ENCODE measurements around the gene CDX2. TPM values are rescaled to one million over a fixed set of nuclear protein-coding genes. Genes with fewer than 3 reads are reported as not detected.

Gene CDX2
- total and polyA plus RNA-seq, 4 donors, result not detected

DNA sequence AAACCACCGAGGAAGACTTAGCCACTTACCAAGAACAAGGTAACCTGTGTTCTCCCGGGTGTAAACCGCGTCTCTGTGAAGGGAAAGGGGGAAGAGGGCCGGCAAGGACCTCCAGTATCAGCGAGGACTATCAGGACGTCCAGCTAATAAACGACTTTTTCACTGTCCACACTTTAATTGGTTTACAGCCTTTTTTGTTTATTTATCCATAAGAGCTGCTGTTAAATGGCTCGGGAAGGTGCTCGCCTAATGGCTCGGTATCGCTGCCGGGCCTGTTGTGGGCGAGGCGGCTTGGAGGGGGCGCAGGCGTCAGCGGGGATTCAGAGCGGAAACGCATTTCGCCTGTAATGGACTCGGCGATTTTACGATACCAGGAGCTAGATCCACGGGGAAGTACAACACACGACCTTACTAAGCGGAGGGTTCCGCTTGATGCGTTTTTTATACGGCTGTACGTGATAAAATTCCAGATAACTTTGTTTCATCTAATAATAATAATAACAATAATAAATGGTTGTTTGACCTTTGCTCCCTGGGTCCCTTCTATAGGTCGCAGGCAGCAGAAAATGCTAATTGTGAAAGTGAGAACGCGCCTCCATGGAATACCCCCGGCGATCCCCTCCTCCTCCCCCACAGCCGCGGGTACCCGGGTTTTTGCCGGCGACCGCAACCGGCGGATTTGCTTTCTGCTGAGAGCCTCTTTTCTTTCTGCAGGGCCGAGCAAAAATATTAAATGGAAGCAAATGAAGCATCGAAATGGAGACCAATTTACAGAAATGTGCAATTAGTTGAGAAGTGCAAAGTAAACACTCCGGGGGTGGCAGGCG, 51.8 kb downstream of the CDX2 start (continued):
- no peak for TF ChIP-seq EGR1 (IDR thresholded peaks at IDR 0.05; ENCODE audit: low read depth in 2 of 2)
- no peak for TF ChIP-seq GABPA (IDR thresholded peaks at IDR 0.05 in 1 of 2, conservative IDR thresholded peaks at IDR 0.05 in 1 of 2)
- no peak for TF ChIP-seq RAD21 (IDR thresholded peaks at IDR 0.05)

DNA sequence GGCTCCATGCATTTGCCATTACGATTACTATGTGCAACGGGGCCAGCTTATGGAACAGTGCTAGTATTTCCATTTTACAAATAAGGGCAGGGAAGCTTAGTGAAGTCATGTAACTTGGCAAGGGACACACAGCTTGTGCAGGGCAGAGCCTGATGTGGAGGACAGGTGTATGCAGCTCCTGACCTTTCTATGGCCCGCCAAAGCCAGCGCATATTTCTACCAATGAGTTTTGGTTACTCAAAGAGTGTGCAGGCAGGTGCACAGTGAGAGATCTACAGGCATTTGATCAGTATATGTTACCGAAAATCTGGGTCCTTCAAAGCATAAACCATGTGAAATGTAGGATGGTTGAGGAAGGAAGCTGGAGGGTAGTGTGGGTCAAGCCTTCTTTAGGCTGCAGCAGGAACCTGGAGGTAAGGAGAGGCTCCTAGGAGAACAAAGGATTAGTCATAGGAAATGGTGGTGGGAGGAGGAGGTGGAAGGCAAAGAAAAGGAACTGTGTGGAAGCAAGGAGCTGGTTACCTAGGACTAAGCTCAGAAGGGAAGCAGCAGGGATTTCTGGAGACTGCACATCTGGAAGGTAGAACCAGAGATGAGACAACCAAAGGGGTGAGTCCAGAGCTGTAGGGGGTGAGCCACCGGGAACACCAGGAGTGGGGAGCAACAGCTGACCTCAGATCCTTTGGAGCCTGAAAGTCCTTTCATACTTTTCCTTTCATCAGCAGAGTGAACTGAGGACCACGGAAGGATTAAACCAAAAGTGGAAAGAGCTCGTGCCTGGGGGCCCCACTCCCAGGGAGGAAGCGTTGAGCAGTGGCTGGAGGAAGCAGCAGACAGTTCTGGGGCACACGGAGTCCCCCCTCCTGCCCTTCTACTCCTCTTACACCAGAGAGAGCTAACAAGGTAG, 53.6 kb downstream of the CDX2 start:
- WGBS, result 59% methylated on average over 10 of the region's 10 CpGs
- H3K4me1 ChIP-seq (ENCODE audit: control insufficient read depth in 4 of 4, insufficient read depth in 4 of 4, low read length in 3 of 4), result peaks cover 6 to 24% (median 18%) of the 10 kb centered on the region in 4 donors
- H3K4me3 ChIP-seq (ENCODE audit: low read depth in 1 of 3, low read length in 3 of 3), result no peak overlapping the region
- H3K9me3 ChIP-seq (ENCODE audit: control insufficient read depth in 4 of 4, low read length in 3 of 4), result no peaks in the 10 kb centered on the region
- H3K36me3 ChIP-seq (ENCODE audit: control insufficient read depth in 4 of 4, insufficient read depth in 3 of 4, low read depth in 1 of 4, low read length in 3 of 4), result no peaks in the 10 kb centered on the region
- H3K27ac ChIP-seq (ENCODE audit: low read depth in 1 of 2, low read length in 2 of 2), result no peak overlapping the region
- TF ChIP-seq, protein P1, sequence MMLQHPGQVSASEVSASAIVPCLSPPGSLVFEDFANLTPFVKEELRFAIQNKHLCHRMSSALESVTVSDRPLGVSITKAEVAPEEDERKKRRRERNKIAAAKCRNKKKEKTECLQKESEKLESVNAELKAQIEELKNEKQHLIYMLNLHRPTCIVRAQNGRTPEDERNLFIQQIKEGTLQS (IDR thresholded peaks at IDR 0.05), result no peak
- TF ChIP-seq HNF4A (conservative IDR thresholded peaks at IDR 0.05) (no peak), GABPA (IDR thresholded peaks at IDR 0.05 in 1 of 2, conservative IDR thresholded peaks at IDR 0.05 in 1 of 2) (no peak), EGR1 (IDR thresholded peaks at IDR 0.05; ENCODE audit: low read depth in 2 of 2) (no peak), JUND (IDR thresholded peaks at IDR 0.05) (no peak), RAD21 (IDR thresholded peaks at IDR 0.05) (no peak), HNF4G (IDR thresholded peaks at IDR 0.05) (no peak), YY1 (IDR thresholded peaks at IDR 0.05) (no peak)
- TF ChIP-seq, protein P2, sequence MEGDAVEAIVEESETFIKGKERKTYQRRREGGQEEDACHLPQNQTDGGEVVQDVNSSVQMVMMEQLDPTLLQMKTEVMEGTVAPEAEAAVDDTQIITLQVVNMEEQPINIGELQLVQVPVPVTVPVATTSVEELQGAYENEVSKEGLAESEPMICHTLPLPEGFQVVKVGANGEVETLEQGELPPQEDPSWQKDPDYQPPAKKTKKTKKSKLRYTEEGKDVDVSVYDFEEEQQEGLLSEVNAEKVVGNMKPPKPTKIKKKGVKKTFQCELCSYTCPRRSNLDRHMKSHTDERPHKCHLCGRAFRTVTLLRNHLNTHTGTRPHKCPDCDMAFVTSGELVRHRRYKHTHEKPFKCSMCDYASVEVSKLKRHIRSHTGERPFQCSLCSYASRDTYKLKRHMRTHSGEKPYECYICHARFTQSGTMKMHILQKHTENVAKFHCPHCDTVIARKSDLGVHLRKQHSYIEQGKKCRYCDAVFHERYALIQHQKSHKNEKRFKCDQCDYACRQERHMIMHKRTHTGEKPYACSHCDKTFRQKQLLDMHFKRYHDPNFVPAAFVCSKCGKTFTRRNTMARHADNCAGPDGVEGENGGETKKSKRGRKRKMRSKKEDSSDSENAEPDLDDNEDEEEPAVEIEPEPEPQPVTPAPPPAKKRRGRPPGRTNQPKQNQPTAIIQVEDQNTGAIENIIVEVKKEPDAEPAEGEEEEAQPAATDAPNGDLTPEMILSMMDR (IDR thresholded peaks at IDR 0.05; ENCODE audit: low read depth, low read length, missing input control), result no peak
- TF ChIP-seq, protein P3, sequence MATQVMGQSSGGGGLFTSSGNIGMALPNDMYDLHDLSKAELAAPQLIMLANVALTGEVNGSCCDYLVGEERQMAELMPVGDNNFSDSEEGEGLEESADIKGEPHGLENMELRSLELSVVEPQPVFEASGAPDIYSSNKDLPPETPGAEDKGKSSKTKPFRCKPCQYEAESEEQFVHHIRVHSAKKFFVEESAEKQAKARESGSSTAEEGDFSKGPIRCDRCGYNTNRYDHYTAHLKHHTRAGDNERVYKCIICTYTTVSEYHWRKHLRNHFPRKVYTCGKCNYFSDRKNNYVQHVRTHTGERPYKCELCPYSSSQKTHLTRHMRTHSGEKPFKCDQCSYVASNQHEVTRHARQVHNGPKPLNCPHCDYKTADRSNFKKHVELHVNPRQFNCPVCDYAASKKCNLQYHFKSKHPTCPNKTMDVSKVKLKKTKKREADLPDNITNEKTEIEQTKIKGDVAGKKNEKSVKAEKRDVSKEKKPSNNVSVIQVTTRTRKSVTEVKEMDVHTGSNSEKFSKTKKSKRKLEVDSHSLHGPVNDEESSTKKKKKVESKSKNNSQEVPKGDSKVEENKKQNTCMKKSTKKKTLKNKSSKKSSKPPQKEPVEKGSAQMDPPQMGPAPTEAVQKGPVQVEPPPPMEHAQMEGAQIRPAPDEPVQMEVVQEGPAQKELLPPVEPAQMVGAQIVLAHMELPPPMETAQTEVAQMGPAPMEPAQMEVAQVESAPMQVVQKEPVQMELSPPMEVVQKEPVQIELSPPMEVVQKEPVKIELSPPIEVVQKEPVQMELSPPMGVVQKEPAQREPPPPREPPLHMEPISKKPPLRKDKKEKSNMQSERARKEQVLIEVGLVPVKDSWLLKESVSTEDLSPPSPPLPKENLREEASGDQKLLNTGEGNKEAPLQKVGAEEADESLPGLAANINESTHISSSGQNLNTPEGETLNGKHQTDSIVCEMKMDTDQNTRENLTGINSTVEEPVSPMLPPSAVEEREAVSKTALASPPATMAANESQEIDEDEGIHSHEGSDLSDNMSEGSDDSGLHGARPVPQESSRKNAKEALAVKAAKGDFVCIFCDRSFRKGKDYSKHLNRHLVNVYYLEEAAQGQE (IDR thresholded peaks at IDR 0.05), result no peak
- H3K9ac ChIP-seq (ENCODE audit: low read depth in 1 of 2, low read length in 2 of 2), result no peak overlapping the region
- DNase-seq (ENCODE audit: low spot score), result no peak
- H3K27me3 ChIP-seq (ENCODE audit: control insufficient read depth in 4 of 4, insufficient read depth in 4 of 4, low read length in 3 of 4), result peaks cover 0 to 14% (median 6%) of the 10 kb centered on the region in 4 donors

DNA sequence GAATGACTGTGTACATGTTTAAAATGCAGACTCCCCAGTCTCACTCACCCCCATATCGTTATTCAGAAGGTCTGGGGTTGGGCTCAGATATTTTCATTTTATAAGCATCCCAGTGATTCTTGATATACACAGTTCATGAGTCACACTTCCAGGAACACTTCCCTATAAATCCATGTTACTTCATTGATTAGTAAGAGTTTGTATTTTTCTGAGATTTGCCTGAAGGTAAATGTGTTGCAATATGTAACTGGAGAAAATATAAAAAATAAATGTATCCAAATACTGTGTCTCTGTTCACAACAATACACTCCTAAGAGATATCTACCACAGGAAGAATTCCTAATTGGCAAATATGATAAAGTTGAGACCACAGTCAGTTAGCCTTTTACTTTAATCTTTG, 56.0 kb downstream of the CDX2 start:
- H3K27me3 ChIP-seq (ENCODE audit: control insufficient read depth in 4 of 4, insufficient read depth in 4 of 4, low read length in 3 of 4), result peaks cover 0 to 8% (median 3%) of the 10 kb centered on the region in 4 donors
- H3K9ac ChIP-seq (ENCODE audit: low read depth in 1 of 2, low read length in 2 of 2), result no peak overlapping the region
- H3K4me1 ChIP-seq (ENCODE audit: control insufficient read depth in 4 of 4, insufficient read depth in 4 of 4, low read length in 3 of 4), result peaks cover 0 to 10% (median 7%) of the 10 kb centered on the region in 4 donors
- H3K9me3 ChIP-seq (ENCODE audit: control insufficient read depth in 4 of 4, low read length in 3 of 4), result no peaks in the 10 kb centered on the region
- no peaks in the 10 kb centered on the region for H3K36me3 ChIP-seq (ENCODE audit: control insufficient read depth in 4 of 4, insufficient read depth in 3 of 4, low read depth in 1 of 4, low read length in 3 of 4)
- DNase-seq (ENCODE audit: low spot score), result no peak
- WGBS, result 78% methylated on average over 1 of the region's 1 CpG
- TF ChIP-seq FOXA1 (IDR thresholded peaks at IDR 0.05), result no peak
- TF ChIP-seq HNF4G (IDR thresholded peaks at IDR 0.05), result no peak
- no peak for TF ChIP-seq NR2F2 (IDR thresholded peaks at IDR 0.05)
- H3K4me3 ChIP-seq (ENCODE audit: low read depth in 1 of 3, low read length in 3 of 3), result no peak overlapping the region
- H3K27ac ChIP-seq (ENCODE audit: low read depth in 1 of 2, low read length in 2 of 2), result no peak overlapping the region
